ENCODE results near the gene MMP12. TPM values are rescaled to one million over a fixed set of nuclear protein-coding genes. Genes with fewer than 3 reads are reported as not detected.

The MMP12 gene
- not detected for total RNA-seq

GRCh38 chr11:102874852-102875251 is at the start of gene MMP12:
MMP12 (minus strand) TSS chr11:102874982; CDS start chr11:102874937, 45 bp downstream.

GRCh38 chr11:102843489-102843888 is 31.3 kb downstream of the MMP12 start, which contains the start of gene MMP3:
MMP3 (minus strand) TSS chr11:102843609; CDS start chr11:102843546, 63 bp downstream.

Small RNA genes within 50 kb of the gene (small RNA-seq; reads per million reads assigned to genes)
- not detected for gene RNU7-159P (ENCODE audit: low replicate concordance)

Other genes starting within 250 kb of the MMP12 start
- not detected for gene MMP20, start 249.7 kb downstream of the MMP12 start, total RNA-seq
- not detected for gene MMP27, start 169.2 kb downstream of the MMP12 start, total RNA-seq
- gene MMP8, start 150.0 kb downstream of the MMP12 start, total RNA-seq = not detected
- gene MMP10, start 94.4 kb downstream of the MMP12 start, total RNA-seq = not detected
- gene MMP1, start 76.8 kb downstream of the MMP12 start, total RNA-seq = not detected
- gene MMP3, start 31.4 kb downstream of the MMP12 start, total RNA-seq = not detected
- not detected for gene MMP13, start 80.8 kb upstream of the MMP12 start, total RNA-seq
- 44.1 TPM for gene DCUN1D5, start 217.2 kb upstream of the MMP12 start, total RNA-seq
- gene DYNC2H1, start 234.4 kb upstream of the MMP12 start, total RNA-seq = 87.3 TPM

Data from parietal lobe (tissue), 2 donors.